Metanephros (tissue), 1 donor: Measurements from ENCODE around the gene FOLR2. TPM values are rescaled to one million over a fixed set of nuclear protein-coding genes. Genes with fewer than 3 reads are reported as not detected.

Experiments used
- total RNA-seq: library from RNA; depleted of rRNA; stranded (reverse); fragments of >200 nt; gene quantifications from one replicate; pipeline ENCODE4 v1.2.3, GENCODE V29; 2014

FOLR2 gene
- total RNA-seq, result 23.8 TPM

DNA sequence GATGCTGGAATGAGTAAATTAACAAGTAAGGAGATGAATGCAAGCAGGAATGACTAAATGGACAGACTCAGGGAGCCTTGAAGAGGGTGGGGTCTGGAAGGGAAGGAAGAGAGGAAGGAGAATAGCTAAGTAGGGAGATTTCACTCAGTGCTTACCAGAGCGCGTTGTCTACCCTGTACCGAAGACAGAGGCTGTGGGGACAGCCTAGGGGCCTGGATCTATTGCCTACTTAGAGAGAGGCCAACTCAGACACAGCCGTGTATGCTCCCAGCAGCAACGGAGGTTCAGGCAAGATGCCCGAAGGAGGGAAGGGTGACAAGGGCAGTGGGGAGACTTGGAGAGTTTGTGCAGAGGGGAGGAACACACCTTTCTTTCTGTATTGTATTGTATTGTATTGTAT, at the start of gene FOLR2:
Gene FOLR2, plus strand, starts transcription at position 157 of the 400 bp plus-strand sequence. CDS start 1,791 bp downstream, outside the sequence.

DNA sequence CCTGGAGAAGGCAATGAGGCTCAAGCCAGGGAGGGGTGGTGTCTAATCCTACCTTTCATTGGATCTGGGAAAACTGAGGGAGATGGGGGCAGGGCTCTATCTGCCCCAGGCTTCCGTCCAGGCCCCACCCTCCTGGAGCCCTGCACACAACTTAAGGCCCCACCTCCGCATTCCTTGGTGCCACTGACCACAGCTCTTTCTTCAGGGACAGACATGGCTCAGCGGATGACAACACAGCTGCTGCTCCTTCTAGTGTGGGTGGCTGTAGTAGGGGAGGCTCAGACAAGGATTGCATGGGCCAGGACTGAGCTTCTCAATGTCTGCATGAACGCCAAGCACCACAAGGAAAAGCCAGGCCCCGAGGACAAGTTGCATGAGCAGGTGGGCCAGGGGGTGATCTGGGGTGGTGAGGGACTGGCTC, 24.6 kb upstream of the FOLR2 start, which contains the start of gene FOLR1:
Gene FOLR1, plus strand, starts transcription at position 180 of the 421 bp plus-strand sequence. Its CDS starts 34 bp downstream, at position 214.

DNA sequence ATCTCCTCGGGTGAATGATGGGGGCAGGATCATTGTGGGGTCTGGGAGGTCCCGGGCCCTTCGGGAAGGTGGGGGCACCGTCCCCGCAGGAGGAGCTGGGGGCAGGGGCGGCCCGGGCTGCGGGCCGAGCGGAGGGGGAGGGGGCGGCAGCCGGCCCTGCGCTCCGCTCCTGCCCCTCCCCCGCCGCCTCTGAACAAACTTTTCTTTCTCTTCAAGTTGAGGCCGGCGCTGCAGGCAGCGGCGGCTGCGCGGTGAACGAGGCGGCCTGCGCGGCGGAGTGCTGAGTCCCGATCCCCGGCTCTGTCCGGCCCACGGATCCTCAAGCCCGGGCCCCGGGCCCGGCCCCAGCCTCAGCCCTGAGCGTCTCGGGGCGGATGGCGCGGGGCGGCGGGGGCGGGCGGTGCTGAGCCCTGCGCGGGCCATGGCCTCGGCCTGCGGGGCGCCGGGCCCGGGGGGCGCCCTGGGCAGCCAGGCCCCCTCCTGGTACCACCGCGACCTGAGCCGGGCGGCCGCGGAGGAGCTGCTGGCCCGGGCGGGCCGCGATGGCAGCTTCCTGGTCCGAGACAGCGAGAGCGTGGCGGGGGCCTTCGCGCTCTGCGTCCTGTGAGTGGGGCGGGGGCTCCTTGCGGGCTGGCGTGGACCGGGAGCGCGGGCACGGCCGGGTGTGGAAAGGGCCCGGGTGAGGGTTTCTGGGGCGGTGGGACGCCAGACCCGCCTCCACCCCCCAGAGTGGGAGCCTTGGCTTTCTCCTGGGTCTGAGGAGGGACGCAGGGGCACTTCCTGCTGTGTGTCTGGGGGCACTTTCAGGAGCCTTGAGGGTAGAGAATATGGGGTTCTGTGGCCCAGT, 8.2 kb downstream of the FOLR2 start, which contains the start of gene INPPL1:
Gene INPPL1, plus strand, starts transcription at position 204 of the 847 bp plus-strand sequence. Its CDS starts 218 bp downstream, at position 422.

DNA sequence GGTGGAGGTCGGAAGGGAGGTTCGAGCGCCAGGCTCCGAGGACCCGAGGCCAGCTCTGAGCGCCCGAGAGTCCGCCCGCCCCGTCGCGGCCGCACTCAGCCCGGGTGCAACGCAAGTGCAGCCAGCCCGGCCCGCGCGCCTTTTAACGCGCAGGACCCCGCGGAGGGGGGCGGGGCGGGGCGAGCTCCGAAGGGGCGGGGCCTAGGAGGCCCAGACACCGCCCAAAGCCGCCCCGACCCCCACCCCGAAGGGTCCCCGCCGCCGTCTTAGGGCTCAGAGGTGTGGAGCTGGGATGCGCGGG, 27.4 kb downstream of the FOLR2 start, which contains the start of gene PHOX2A:
Gene PHOX2A, minus strand, starts transcription at position 117 of the 301 bp plus-strand sequence. CDS start 172 bp downstream, outside the sequence.

Other genes with a start within 250 kb of the FOLR2 start
- 4.9 TPM for gene IL18BP, start 217.9 kb upstream of the FOLR2 start, total RNA-seq
- 313 TPM for gene NUMA1, start 136.3 kb upstream of the FOLR2 start, total RNA-seq
- 11.5 TPM for gene LRRC51, start 135.9 kb upstream of the FOLR2 start, total RNA-seq
- 85.5 TPM for gene LAMTOR1, start 113.5 kb upstream of the FOLR2 start, total RNA-seq
- not detected for gene TOMT, start 110.9 kb upstream of the FOLR2 start, total RNA-seq
- gene ANAPC15, start 104.1 kb upstream of the FOLR2 start, total RNA-seq, result 11.7 TPM
- 2.3 TPM for gene FOLR3, start 81.1 kb upstream of the FOLR2 start, total RNA-seq
- gene FOLR1, start 24.7 kb upstream of the FOLR2 start, total RNA-seq, result 20.3 TPM
- 112 TPM for gene INPPL1, start 8.0 kb downstream of the FOLR2 start, total RNA-seq
- not detected for gene PHOX2A, start 27.4 kb downstream of the FOLR2 start, total RNA-seq
- gene CLPB, start 217.7 kb downstream of the FOLR2 start, total RNA-seq, result 27.2 TPM